Measurements from ENCODE around the gene RTL5.

Gene RTL5

GRCh38 chrX:72110876-72111708 is 20.6 kb downstream of the RTL5 start:
- in situ Hi-C loops (cut with MboI; ENCODE audit: low sequenced_read_pairs) = no loop called here

DNA sequence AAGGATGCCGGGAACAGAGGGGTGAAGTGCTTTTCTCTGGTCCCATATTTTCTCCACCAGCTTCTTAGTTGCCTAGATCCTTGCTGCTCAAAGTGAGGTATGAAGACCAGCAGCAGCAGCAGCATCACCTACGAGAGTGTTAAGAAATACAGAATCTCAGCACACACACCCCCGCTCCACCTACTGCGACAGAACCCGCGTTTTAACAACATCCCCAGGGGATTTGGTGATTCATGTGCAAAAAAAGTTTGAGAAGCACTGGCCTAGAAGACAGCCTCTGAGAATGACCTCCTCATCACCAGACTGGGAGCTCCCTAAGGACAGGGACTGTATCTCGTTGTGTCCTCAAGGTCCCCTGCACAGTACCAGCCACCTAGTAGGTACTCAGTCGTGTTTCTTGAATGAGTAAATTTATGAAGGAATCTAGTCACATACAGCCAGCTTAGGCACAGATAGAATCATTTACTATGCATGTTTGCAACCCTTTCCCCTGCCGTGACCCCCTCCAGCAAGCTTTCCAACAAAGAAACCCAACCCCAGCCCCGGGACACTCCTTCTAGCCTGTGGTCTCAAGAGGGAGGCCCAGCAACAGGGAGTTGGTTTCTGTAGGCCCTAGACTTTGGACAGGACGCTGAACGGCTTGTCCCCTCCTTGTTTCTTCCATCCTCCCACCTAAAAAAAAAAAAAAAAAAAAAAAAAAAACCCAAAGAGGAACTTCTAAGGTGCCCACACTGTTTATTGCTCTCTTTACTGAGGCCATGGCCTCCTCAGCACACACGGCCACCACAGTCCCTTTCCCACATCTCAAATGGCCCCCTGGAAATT is 21.5 kb downstream of the RTL5 start:
- in situ Hi-C loops (cut with MboI; ENCODE audit: low sequenced_read_pairs) = no loop called here

DNA sequence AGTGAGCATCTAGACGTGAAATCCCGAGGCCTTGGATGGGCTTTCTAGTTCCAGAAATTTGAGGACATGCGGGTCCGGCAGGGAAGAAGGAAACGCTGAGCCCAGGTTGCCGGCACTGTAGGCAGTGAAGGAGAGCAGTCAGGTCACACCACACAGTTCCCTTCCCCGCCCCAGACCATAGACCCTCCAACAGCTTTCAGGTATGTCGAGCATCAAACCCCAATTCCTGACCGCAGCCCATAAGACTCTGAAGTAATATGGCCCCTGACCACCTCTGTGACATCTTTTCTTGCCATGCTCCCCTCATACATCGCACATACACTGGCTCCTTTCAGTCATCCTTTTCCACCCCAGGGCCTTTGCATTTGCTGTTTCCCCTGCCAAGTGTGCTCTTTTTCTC is 23.0 kb downstream of the RTL5 start:
- in situ Hi-C loops (cut with MboI; ENCODE audit: low sequenced_read_pairs) = no loop called here

DNA sequence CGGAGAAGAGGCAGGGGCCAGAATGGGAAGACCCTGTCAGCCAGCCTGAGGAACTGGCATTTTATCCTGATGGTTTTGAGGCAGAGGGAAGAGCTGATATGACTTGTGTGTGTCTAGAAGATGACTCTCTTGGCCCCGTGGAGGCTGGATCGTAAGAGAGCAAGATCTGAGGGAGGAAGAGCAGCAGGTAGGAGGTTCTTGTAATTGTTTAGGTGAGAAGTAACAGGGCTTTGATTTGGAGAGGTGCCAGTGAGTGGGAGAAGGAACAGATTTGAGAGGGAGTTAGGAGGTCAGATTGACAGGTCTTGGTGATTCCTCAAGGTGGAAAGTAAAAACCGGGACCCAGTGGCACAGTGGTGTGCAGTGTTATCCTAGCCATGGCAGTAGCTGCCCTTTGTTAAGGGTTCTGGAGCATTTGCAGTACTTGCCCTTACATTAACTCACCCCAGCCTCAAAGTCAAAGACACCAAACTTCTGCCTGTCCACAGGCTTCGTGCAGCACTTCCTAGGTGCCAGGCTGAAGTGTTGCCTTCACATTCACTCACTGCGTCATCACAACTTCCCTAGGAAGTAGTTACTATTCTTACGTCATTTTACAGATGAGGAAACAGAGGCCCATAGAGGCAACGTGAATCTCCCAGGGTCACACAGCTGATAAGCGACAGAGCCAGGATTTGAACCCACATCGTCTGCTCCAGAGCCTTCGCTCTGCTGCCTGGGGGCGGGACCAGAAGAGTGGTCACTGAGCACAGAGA is 23.7 kb downstream of the RTL5 start:
- in situ Hi-C loops (cut with MboI; ENCODE audit: low sequenced_read_pairs) = no loop called here

GRCh38 chrX:72107320-72107719 is 24.4 kb downstream of the RTL5 start:
- in situ Hi-C loops (cut with MboI; ENCODE audit: low sequenced_read_pairs) = no loop called here

- in situ Hi-C loops (cut with MboI; ENCODE audit: low sequenced_read_pairs) = no loop called here
These were observed 26.3 kb downstream of the RTL5 start for GRCh38 chrX:72105436-72105835.

- in situ Hi-C loops (cut with MboI; ENCODE audit: low sequenced_read_pairs) = no loop called here
These were observed 29.0 kb downstream of the RTL5 start for GRCh38 chrX:72102760-72103159.

GRCh38 chrX:72102126-72102525 is 29.6 kb downstream of the RTL5 start:
- in situ Hi-C loops (cut with MboI; ENCODE audit: low sequenced_read_pairs) = no loop called here

- in situ Hi-C loops (cut with MboI; ENCODE audit: low sequenced_read_pairs) = no loop called here
These were observed 30.1 kb downstream of the RTL5 start for GRCh38 chrX:72101597-72102037.

DNA sequence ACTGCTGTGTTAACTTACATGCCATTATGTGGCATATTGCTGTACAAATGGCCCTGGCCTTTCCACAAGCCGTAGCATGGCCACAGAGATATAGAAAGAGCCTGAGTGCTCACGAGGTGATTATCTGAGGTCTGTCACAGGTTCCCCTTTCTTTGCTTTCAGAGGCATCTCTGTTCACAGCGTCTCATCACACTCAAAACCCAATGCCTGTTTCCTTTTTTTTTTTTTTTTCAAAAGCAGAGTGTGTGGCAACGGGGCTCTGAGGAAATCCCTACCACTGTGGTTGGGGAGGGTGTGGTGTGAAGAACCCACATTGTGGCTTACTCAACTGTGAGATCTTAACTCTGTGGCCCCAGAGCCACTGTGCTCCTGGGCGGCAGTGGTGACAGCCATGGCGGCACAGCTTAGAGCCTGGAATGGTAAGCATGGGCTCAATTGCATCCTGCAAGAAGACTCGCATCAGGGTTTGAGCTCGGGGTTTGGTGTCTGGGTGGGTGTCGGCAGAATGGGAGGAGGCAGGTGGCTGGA is 30.8 kb downstream of the RTL5 start:
- in situ Hi-C loops (cut with MboI; ENCODE audit: low sequenced_read_pairs) = no loop called here

DNA sequence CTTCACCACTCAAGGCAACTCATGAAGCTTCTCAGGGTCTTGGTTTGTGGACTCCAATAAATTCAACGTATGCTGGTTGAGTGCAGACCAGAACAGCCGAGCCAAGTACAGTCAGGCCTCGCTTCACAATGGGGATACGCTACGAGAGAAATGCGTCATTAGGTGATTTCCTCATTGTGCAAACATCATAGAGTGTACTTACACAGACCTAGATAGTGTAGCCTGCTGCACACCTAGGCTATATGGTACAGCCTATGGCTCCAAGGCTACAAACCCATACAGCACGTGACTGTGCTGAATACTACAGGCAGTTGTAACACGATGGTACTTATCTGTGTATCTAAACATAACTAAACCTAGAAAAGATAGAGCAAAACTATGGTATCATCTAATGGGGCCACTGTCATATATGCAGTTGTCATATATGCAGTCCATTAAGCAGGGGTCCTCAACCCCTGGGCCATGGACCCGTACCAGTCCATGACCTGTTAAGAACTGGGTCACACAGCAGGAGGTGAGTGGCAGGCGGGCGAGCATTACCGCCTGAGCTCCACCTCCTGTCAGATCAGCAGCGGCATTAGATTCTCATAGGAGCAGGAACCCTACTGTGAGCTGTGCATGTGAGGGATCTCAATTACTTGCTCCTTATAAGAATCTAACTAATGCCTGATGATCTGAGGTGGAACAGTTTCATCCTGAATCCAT is 31.5 kb downstream of the RTL5 start:
- in situ Hi-C loops (cut with MboI; ENCODE audit: low sequenced_read_pairs) = no loop called here

DNA sequence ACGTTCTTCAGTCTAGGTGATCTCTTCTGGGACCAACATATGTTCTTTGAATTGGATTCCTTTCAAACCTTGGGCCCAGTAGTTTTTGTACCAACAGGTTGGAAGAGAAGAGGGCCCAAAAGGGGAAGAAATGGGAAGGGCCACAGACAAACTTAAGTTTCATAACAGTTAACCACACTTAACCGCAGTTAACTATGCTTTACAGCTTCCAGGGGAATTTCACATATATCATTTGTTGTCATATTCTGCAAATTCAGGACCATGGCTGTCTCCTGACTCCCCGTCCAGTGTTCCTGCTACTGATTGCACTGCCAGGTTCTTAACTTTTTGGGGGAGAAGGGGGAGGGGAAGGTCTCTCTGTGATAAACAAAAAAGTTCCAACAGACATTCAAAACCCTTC is 34.6 kb downstream of the RTL5 start:
- in situ Hi-C loops (cut with MboI; ENCODE audit: low sequenced_read_pairs) = no loop called here

DNA sequence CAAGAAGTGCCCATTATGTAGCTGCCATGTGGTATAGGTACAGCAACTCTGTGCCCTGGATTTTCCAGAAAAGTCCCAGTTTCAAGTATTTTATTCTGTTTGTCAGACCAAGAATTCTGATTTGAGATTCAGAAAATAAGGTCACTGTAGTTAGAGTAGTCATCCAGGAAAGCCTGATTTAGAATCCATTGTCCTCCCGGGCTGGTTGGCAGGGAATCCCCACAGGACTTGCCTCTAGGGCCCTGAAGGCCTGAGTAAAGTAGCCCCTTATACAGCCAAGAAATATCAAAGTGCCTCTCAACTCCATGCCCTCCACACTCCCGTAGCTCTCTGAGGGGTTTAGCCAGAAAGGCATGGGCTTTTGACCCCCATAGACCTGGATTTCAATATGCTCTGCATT is 36.3 kb downstream of the RTL5 start:
- in situ Hi-C loops (cut with MboI; ENCODE audit: low sequenced_read_pairs) = no loop called here

DNA sequence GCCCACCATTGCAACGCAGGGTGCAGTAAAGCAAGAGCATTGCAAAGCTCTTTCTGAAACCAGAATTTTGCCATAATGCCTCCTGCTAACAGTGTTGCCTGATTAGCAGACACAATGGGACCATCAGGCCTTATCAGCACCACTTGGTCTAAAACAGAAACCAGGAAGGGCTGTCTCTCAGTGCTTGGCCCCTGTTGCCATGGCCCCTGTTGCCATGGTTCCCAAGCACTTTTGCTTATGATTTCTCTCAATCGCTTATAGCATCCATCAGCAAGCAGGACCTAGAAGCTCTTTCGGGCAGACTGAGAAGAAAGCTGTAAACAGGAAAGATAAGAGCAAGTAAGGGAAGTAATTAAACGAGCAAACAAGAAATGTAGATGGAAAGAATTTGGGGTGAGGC is 36.8 kb downstream of the RTL5 start:
- in situ Hi-C loops (cut with MboI; ENCODE audit: low sequenced_read_pairs) = no loop called here

DNA sequence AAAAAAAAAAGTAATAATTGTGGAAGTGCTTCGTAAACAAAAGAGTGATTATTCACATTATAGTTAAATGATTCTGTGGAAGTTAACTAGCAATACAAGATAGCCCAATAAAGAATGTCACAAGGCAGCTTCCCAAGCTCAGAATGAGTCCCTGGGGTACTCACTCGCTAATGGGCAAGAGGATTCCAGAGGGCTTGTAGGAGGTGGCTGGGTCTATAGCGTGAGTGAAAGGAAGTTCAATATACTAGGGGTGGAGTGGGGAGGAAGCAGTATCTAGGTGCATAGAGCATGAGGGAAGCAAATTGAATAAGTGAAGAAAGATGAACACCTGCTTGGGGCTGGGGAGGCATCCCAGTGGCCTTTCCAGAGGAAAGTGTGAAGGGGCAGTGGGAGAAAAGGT is 42.5 kb downstream of the RTL5 start:
- in situ Hi-C loops (cut with MboI; ENCODE audit: low sequenced_read_pairs) = no loop called here

DNA sequence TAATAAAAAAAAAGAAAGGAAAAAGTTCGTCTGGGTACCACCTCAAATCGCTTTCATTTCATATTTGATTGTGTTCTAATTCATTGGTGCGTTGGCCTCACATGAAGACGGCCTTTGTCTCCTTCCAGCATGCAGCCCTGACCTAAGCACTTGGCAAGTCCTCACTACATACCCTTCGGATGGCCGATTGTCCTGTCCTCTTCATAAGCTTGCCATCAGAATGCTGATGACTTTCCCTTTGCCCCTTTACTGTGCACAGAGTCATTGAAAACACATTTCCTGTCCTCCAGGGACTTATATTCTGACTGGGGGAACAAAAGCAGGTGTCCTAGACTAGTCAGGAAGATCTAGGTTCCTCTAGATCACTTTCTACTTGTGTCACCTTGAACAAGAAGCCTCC is 43.0 kb downstream of the RTL5 start:
- in situ Hi-C loops (cut with MboI; ENCODE audit: low sequenced_read_pairs) = no loop called here

DNA sequence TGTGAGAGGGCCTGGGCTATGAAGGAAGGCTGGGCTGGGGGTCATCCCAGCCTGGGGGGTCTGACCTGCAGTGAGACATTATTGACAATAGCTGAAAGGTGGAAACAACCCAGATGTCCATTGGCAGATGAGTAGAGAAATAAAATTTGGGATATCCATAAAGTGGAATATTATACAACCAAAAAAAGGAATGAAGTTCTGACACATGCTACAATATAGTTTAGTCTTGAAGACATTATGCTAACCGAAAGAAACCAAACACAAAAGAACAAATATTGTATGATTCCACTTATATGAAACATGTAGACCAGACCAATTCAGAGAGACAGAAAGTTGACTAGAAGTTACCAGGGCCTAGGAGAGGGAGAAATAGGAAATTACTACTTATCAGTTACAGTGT is 44.7 kb downstream of the RTL5 start:
- in situ Hi-C loops (cut with MboI; ENCODE audit: low sequenced_read_pairs) = no loop called here

DNA sequence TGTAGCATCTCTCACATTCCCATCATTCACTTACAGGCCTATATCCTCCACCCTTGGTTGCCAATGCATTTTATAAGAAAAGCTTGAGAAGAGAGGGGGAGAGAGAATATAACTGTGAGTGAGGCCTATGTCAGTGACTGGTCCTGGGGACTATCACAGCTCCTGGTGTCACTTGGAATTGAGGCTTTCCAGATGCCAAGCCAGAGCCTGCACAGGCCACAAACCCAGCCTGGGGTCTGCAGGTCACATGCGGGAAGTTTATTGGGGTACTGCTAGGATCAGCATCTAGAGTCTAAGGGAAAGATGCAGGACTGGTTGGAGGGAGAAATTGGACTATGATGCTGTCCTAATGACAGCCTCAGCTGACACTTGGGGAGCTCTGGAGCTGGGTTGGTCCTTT is 47.6 kb downstream of the RTL5 start:
- in situ Hi-C loops (cut with MboI; ENCODE audit: low sequenced_read_pairs) = no loop called here

- in situ Hi-C loops (cut with MboI; ENCODE audit: low sequenced_read_pairs) = no loop called here
These were observed 48.4 kb downstream of the RTL5 start for GRCh38 chrX:72083291-72083690.

DNA sequence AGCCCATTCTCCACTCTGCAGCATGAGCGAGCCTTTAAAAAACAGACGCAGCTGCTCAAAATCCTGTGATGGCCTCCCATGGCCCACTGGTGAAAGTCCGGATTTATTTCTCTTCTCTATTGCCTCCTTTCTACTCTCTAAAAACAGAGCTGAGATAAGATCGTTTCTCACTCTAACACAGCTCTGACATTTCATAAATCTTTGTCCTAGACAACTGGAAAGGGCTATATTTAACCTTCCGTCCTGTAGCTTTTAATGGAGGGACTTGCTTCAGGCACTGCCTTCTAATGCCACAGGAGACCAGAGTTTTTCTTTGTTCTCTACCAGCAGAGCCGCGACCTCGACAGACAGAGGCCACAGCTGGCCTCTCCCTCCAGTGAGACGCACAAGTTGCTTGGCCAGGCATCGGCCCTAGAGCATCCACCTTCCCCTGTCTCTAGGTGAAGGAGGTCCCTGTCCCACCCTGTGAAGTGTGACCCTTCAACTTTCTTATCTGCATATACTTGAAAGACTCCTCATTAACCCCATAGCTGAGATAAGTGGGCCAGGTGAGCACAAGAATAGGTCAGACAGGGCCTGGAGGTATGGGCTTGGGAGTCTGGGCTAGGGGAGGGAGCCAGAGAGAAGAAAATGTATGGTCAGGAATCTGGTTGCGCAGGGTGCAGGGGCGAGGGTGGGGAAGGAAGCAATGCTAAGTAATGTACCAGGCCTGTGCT is 50.0 kb downstream of the RTL5 start:
- in situ Hi-C loops (cut with MboI; ENCODE audit: low sequenced_read_pairs) = no loop called here
